Panc1 (cell line): ENCODE measurements around the gene MRPS21.

Experiments
- CTCF ChIP-seq: fragments of 450-650 bp; IDR thresholded peaks from 2 replicates; pipeline ENCODE4 v1.5.1; 2017; ENCODE audit warnings: mild to moderate bottlenecking
- POLR2AphosphoS5 ChIP-seq: IDR thresholded peaks from 2 replicates; pipeline ENCODE4 v1.6.1; 2012; ENCODE audit warnings: mild to moderate bottlenecking, low read depth, low read length, moderate library complexity
- SIN3A ChIP-seq: IDR thresholded peaks from 2 replicates; pipeline ENCODE4 v1.6.1; 2012; ENCODE audit warnings: low read depth, mild to moderate bottlenecking, low read length, moderate library complexity, borderline replicate concordance; ENCODE audit not compliant: insufficient read depth
- TCF7L2 ChIP-seq: IDR thresholded peaks from 2 replicates; pipeline ENCODE4 v1.6.1; 2011; ENCODE audit warnings: mild to moderate bottlenecking, low read depth, low read length, inconsistent platforms

DNA sequence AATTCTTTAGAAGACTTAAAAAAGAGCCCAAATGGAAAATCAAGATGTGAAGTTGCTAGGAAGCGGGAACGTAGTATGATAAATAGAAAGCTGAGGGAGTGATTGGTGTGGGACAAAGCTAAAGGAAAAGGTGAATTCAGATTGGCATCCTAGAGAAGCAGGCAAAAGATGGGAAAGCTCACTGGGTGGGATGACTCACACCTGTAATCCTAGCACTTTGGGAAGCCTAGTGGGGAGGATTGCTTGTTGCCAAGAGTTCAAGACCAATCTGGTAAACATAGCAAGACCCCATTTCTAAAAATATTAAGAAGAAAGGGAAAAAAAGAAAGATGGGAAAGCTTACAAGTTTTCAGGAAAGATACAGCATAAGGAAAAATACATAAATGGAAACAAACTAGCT lies 1.8 kb downstream of the MRPS21 start:
- TF ChIP-seq CTCF: no peak
- no peak for TF ChIP-seq POLR2AphosphoS5
- no peak for TF ChIP-seq TCF7L2
- TF ChIP-seq SIN3A: no peak
